Measurements from ENCODE around the gene EOLA1.
"Not testable (repeated sequence)": the region's sequence is repeated elsewhere in the genome, so short reads cannot be mapped to it uniquely, and the experiment has no call there.

Gene EOLA1

GRCh38 chrX:149572743-149573142, 31.9 kb downstream of the EOLA1 start:
- no peak for DNase-seq (ENCODE audit: low read depth)
- H3K4me3 ChIP-seq (ENCODE audit: control insufficient read depth, low read depth, low read length): no peak overlapping the region
- TF ChIP-seq CTCF (IDR thresholded peaks at IDR 0.05; ENCODE audit: control insufficient read depth, insufficient read depth, low read depth, low read length, missing control alignments): no peak

- DNase-seq (ENCODE audit: low read depth); H3K4me3 ChIP-seq (ENCODE audit: control insufficient read depth, low read depth, low read length): not testable (repeated sequence)
These were observed 32.6 kb downstream of the EOLA1 start for GRCh38 chrX:149573456-149573855.

GRCh38 chrX:149585631-149586030, 44.8 kb downstream of the EOLA1 start:
- not testable (repeated sequence) for DNase-seq (ENCODE audit: low read depth); H3K4me3 ChIP-seq (ENCODE audit: control insufficient read depth, low read depth, low read length)

GRCh38 chrX:149587359-149587758, 46.5 kb downstream of the EOLA1 start, which contains the start of gene MAGEA9B:
Gene MAGEA9B, minus strand, starts transcription at chrX:149587459. Its CDS starts 4,280 bp downstream, at chrX:149583179.
- not testable (repeated sequence) for DNase-seq (ENCODE audit: low read depth); H3K4me3 ChIP-seq (ENCODE audit: control insufficient read depth, low read depth, low read length)

GRCh38 chrX:149590993-149591392, 50.2 kb downstream of the EOLA1 start:
- H3K4me3 ChIP-seq (ENCODE audit: control insufficient read depth, low read depth, low read length); DNase-seq (ENCODE audit: low read depth): not testable (repeated sequence)

- H3K4me3 ChIP-seq (ENCODE audit: control insufficient read depth, low read depth, low read length); DNase-seq (ENCODE audit: low read depth): not testable (repeated sequence)
These were observed 54.4 kb downstream of the EOLA1 start, which contains the start of gene HSFX2 for GRCh38 chrX:149595214-149595613. Gene HSFX2, minus strand, starts transcription at chrX:149595314. Its CDS starts 614 bp downstream, at chrX:149594700.

GRCh38 chrX:149595943-149596342, 55.1 kb downstream of the EOLA1 start:
- not testable (repeated sequence) for H3K4me3 ChIP-seq (ENCODE audit: control insufficient read depth, low read depth, low read length); DNase-seq (ENCODE audit: low read depth)
